ENCODE results near the gene RNF144B.
"Not testable (repeated sequence)": the region's sequence is repeated elsewhere in the genome, so short reads cannot be mapped to it uniquely, and the experiment has no call there.

RNF144B gene

DNA sequence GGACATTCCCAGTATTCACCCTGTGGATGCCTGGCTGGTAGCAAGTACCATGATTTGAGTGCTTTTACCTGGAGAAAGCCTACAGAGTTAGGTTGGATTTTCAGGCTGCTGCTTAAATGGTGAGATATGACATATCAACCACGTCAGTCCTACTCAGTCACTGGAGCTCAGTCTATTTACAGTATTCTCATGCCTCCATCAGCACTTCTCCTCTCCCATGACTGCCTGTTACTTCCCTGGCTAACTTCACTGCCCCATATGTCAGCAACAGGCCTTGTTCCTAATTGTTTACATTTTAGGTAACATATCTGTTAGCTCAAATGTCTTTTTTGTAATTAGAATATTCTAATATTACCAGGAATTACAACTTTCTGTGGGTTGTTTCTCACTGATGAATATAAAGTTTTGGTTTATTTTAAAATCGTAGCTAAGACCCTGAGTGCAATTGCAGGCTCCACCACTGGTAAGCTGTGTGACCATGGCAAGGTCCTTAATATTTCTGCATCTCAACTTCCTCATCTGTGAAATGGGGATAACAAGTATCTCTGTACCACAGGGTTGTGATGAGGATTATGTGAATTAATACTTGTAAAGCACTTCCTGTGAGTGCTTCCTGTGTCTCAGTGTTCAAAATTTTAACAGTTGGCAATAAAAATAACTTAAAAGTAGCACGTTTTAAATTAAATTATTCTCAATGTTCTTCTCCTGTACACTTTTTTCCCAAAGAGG lies 54.3 kb downstream of the RNF144B start:
- no peak for DNase-seq (ENCODE audit: low read depth in 2 of 2)

DNA sequence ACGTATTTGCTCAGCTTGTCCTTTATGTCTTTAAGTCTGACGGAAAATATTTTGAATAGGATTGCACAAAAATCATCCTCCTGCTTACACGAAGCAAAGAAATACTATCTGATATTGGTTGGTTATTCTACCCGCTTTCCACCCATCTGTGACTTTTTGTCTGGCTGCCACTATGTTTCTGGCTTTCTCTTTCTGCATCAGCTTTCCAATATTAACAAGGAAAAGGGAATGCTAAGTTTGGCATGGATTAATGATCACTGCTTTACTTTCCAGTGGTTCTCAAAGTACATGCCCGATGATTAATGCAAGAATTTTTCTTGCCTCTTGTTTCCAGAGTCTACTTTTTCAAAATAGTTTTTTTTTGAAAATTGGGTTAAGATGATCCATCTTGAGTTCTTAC lies 57.0 kb downstream of the RNF144B start:
- DNase-seq (ENCODE audit: low read depth in 2 of 2) = no peak

DNA sequence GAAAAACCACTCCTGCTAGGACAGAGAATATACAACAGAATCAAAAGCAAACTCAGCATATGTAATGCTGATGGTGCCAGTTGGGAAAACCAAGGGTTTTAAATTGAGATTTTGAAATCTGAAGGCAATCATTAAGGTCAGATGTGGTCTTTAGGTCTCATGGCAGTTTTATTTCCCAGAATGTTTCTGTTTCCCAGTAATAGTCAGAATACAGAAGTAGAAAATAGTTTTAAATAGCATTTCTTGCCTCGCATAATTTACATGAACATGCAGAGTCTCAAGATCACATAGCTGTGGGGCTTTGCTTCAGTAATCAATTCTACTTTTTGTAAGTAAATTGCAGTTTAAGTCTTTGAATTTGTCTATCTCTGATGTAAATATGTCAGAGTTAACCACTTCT lies 58.1 kb downstream of the RNF144B start:
- DNase-seq (ENCODE audit: low read depth in 2 of 2) = no peak

DNA sequence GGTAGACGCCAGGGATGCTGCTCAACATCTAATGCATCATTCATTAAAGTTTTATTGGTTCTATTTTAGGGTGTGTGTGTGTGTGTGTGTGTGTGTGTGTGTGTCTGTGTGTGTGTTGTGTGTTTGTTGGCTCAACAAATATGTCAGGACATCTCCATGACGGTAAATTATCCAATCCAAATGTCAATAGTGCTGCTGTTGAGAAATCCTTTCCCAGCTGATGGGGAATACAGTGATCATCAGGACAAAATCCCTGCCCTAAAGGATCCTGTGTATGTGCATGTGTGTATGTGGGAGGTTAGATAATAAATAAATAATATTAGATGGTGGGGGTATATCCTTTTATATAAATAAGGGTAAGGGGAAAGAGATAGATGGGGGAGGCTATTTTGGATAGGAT lies 59.6 kb downstream of the RNF144B start:
- no peak for DNase-seq (ENCODE audit: low read depth in 2 of 2)

DNA sequence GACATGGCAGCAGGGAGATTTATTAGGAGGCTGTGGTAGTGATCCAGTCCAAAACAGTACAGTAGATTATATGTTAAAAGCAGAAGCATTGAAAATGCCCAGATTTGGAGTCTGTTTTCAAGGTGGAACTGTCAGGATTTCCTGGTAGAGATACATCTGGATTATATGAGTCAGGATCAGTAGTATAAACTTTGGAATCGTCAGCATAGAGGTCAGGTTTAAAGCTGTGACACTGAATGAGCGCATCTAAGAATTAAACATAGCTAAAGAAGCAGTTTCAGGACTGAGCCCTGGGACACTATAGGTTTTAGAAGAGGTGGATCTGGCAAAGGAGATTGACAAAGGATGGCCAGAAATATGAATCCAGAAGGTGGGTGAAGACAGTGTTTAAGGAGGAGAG lies 60.4 kb downstream of the RNF144B start:
- DNase-seq (ENCODE audit: low read depth in 2 of 2) = no peak

DNA sequence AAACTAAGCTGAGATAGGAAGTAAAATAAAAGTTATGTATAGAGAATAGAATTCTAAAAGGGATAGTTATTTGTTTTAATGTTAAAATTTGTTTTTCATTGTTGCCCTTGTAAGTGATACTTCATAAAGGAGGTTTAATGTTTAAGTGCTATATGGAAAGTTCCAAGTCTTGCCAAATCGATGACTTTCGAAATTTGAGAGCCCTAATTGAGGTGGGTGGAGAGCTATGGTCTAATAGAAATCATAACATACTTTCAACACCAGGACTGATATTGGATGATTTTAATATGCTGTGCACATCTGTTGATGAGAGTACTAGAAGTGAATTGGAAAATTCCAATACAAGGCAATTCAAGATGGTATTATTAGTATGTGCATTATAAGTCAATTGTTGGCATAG lies 64.6 kb downstream of the RNF144B start:
- no peak for DNase-seq (ENCODE audit: low read depth in 2 of 2)

DNA sequence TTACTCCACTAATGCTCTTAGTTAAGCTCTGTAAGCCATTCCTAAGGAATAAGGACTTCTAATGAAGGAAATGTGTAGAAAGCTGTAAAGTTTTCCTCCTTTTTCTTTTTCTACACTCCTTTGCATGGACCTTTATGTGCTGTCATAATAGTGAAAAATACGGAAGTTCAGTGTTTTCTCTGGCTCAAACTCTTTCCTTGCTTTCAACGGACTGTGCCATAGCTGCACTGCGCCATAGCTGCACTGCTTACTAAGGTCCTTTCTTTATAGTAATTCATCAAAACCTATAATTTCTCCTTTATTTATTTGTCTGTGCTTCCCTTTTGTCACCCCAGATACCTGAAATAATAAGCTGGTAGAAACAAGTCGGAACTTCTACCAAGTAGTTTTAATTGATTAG lies 67.3 kb downstream of the RNF144B start:
- no peak for DNase-seq (ENCODE audit: low read depth in 2 of 2)

DNA sequence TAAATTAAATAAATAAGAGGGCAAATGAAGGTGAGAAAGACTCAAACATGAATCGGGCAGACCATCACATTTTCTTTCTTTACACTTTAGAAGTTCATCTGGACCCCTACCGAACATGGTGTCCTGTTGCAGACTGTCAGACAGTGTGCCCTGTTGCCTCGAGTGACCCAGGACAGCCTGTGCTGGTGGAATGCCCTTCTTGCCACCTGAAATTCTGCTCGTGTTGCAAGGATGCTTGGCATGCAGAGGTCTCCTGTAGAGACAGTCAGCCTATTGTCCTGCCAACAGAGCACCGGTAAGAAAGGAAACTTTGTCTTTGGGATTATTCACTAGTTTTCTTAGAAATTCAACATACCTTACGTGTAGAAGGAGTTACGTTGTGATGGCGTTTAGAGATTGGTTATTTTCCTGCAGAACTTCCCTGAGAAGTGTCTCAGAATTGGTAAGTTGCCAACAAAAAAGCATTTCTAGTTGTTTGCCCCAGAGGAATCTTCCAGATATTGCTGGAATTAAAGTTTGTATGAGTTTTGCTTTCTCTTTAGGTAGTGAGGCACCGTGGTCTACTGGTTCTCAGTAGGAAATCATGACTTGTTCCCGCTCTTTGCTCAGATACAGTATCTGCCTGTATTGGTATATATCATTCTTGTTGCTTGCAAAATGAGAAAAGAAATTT lies 70.1 kb downstream of the RNF144B start:
- no peak for DNase-seq (ENCODE audit: low read depth in 2 of 2)

DNA sequence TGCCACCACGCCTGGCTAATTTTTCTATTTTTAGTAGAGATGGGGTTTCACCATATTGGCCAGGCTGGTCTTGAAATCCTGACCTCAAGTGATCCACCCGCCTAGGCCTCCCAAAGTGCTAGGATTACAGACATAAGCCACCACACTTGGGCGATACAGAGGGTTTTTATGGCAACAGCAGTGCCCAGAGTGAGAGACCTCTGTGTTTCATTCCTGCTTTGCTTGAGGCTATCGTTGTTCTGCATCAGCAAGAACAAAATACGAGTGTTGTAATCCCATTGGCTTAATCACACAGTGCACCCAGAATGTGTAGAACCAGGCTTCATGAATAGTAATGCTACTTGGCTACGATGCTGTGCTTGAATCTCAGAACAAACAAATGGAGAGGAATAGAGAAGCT lies 70.9 kb downstream of the RNF144B start:
- not testable (repeated sequence) for DNase-seq (ENCODE audit: low read depth in 2 of 2)

DNA sequence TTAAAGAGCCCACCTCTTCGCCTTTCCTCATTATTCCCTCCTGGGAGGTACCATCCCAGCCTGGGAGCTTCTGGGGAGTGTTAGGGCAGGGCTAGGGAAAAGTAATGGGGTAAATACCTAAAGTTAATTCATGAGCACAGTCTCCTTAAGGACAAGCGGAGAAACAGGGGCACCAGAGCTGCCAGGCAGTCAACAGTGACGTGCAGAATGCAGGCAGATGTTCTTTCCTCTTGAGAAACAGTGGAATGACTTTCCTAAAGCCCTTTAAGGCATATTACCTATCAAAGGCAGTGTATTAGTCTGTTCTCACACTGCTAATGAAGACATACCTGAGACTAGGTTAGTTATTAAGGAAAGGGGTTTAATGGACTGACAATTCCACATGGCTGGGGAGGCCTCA lies 76.3 kb downstream of the RNF144B start:
- DNase-seq (ENCODE audit: low read depth in 2 of 2) = no peak

DNA sequence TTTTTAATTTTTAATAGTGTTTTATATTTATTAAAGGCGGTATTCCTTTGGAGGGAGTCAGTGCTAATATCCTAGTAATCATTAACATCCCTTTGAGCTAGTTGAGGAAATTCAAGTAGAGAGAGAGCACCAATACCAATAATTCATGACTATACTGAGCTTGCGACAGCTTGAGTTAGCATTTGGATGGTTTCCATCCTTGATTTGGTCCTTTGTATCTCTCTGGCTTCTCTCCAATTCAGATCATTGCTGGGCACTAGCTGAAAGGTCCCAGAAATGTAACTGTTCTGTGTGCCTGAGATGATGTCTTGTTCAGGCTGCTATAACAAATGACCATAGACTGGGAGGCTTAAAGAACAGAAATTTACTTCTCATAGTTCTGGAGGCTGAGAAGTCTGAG lies 77.0 kb downstream of the RNF144B start:
- no peak for DNase-seq (ENCODE audit: low read depth in 2 of 2)

DNA sequence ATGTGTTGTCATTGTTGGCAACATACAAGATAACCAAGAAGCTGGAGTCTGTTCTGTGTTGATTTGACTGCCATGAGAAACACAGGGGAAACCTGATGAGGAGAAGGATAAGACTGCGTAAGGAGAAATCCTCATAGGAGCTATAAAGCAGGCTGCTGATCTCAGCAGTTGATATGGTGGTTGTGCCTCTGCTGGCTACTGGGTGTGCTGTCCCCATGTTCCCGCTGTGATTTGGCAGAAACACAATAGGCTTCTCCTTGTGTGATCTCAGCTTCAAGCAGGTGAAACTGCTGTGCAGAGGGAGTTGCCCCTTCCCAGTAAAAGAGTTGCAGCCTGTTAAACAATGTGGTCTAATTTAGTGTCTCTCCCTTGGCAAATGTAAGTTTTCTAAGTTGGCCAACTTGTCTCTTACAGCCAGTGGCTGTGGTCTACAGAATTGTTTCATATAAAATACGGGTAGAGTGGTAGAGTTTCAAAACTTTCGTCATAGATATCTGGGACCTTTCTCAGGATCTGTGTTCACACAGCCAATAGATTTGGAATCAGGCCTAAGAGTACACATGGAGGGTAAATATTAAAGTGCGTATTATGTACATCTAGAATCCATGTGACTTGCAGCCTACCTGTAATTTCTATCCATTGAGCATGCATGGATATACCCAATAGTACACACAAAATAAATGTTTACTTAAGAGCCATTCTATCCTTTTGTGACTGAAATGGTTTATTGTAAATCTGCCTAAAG lies 78.4 kb downstream of the RNF144B start:
- DNase-seq (ENCODE audit: low read depth in 2 of 2) = no peak

DNA sequence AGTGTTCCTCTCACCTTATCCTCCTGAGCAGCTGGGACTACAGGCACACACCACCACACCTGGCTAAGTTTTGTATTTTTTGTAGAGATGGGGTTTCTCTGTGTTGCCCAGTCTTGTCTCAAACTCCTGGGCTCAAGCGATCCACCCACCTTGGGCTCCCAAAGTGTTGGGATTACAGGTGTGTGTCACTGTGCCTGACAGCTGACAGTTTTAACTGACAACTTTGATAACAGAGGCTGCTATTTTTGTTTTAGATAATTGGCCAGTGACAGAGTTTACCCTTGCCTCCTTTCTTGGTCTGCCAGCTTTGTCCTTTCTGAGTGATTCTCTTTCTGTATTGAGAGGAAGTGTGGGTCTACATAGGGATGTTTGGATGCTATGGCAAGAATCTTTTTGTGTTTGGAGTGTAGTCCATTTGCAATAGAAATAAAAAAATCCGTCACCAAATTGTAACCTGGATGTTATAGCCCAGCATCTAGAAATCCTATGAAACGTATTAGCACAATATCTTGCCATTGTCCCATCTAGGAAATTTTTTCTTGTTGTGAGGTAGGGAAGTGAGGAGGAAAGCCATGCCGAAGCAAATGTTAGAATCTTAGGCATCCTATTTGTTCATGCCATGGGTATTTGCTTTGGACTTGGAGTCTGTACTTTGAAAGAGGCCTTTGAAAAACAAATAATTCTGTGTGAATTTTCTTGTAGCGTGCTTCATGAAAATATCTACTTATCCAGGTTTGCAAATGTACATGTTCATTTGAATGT lies 80.8 kb downstream of the RNF144B start:
- no peak for DNase-seq (ENCODE audit: low read depth in 2 of 2)

DNA sequence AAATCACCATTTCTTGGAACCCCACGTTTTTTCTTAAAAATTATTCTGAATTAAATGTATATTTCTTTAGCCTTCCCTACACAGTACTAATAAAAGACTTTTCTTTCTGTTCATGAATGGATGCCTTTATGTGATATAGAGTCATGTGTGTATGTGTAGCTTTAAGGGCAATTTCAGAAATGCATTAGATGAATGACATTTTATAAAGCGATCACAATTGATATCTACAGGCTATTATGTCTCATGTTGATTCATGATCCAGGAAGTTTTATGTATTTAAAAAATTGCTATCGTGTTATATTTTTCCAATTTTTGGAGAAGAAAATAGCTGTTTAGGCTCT lies 81.3 kb downstream of the RNF144B start:
- DNase-seq (ENCODE audit: low read depth in 2 of 2) = no peak

DNA sequence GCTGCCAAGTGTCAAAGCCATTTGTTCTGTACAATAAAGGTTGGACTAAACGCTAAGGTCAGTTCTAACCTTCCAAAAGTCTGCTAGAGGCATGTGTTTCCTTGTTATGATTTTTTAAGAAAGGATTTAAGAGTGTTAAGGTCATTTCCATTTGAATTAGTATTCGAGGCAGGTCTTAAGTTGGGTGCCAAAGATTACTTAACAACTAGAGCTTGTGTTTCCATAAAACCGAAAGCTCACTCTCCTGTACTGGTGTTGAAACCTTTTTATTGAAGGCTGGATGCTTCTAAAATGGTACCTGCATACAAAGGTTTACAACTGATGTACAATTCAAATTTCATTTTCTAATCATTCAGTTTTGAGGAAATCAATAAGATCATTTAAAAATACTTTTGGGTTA lies 82.4 kb downstream of the RNF144B start:
- no peak for DNase-seq (ENCODE audit: low read depth in 2 of 2)

DNA sequence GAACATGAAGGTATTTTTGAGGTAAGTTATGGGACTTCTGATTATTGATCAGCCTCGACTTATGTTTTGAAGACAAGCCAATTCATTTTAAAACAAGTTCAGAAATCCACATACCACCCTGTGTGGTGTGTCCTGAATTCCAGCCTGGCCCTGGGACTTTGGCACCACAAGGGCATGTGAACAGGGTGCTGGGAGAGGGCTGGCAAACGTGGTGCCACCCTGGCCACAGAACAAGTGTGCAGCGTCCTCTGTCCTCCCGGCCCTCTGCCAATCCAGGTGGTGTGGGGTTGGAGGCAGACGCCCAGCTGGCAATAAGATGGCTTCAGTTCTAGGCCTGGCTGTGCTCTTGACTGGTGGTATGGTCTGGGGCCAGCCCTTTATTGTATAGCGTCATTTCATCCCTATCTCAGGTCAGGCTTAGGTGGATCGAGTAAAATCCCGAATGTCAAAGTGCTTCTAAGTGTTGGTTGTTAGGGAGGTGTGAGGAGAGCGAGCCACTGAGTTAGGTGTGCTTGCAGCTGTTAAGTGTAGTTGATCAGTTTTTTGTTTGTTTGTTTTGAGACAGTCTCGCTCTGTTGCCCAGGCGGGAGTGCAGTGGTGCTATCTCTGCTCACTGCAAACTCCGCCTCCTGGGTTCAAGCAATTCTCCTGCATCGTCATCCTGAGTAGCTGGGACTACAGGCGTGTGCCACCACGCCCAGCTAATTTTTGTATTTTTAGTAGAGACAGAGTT lies 84.2 kb downstream of the RNF144B start:
- no peak for DNase-seq (ENCODE audit: low read depth in 2 of 2)

DNA sequence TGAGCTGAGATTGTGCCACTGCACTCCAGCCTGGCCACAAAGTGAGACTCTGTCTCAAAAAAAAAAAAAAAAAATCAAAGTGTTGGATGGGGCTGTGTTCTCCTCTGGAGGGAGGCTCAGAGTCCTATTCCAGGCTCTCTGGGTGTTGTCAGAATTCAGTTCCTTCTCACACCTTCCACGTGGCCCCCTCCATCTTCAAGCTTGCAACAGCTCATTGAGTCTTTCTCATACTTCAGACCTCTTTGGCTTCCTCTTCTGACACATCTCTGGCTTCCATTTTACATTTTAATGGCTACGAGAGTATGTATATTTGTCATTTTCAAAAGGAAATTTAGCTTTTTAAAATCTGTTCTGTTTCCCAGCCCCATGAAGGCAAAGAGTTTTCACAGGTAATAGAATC lies 85.8 kb downstream of the RNF144B start:
- DNase-seq (ENCODE audit: low read depth in 2 of 2) = no peak

DNA sequence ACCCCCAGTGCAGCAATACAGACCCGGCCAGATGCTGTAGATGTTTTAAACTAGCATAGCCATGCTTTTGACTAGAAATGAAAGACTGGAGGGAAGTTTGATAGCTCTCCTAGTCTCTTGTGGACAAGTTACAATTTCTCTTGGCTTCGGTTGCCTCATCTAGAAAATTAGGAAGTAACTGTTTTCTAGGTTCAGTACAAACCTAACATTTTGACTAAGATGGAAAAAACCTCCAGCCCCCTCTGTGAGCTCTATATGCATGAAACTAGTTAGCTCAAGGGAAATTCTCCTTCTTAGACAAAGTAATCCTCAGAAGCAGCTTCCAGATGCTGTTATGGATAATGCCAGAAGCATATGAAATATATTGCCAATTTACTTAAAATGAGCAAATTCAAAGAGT lies 86.6 kb downstream of the RNF144B start:
- no peak for DNase-seq (ENCODE audit: low read depth in 2 of 2)

DNA sequence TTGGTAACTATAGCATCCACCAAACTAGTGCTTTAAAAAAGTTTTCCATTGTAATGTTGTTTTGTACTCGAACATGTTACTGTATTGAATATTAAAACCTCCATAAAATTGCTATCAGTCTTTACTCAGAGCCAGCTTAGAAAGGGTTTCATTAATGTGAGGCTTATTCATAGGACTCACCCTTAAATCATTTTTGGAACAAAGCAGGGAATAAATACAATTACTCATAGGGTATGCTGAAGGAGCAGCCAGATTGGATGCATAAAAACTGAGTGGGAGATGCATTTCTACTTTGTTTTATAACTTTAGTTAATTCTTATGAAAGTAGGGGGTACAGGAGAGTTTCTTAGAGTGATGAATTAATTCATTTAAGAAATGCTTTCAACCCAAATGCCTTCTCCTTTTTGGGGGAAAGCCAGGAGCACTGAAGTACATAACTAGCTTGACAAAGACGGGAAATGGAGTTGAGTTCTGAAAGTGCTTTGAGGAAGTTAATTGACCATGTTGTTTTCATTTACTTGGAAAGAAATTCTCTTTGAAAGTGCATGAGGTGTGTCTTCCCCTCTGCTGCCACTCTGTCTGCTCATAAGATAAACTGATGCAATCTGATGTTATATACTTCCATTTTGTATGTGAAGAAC lies 90.3 kb downstream of the RNF144B start:
- DNase-seq (ENCODE audit: low read depth in 2 of 2) = no peak

DNA sequence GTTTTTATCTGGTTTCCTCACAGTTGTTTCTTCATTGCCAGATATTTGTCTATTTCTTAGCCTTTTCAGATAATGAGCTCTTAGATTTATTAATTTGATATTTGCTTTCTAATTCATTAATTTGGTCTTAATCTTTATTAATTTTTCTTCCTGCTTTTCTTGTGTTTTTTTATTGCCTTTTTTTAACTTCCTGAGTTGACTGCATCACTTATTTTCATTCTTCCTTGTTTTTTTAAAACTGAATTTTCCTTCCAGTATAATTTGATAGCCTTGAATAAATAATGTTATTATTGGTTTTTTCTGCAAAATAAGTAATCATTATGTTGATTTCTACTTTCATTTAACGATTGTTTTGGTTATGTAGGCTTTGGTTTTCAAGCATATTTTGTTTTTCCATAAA lies 91.5 kb downstream of the RNF144B start:
- no peak for DNase-seq (ENCODE audit: low read depth in 2 of 2)

DNA sequence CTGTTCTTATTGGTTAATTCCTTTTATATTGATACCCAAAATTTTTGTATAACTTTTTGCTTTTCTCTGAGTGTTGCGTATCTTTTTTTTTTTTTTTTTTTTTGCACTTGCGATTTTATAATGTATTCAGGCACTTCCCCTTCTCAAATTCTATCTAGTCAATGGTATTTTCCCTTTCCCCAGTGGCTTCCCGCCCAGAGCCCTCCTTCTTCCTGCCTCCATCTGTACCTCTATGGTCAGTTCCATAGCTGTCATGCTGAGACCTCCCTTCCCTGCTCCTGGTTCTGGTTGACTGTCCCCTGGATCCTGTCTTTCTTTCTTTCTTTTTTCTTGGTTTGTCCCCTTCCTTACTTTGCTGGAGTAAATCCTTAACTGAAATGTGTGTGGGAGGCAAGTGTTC lies 94.7 kb downstream of the RNF144B start:
- no peak for DNase-seq (ENCODE audit: low read depth in 2 of 2)

Measured in stimulated activated CD4-positive, alpha-beta T cell treated with anti-CD3 and anti-CD28 coated beads, Interleukin-12 subunit alpha, Interleukin-12 subunit beta, amount 100 ng/mL, for 24 hours (primary cell).